ENCODE results near the gene PLEKHJ1.

The PLEKHJ1 gene

GRCh38 chr19:2233601-2234280 is 2.4 kb downstream of the PLEKHJ1 start:
- Histone ChIP-seq H3K4me3 (ENCODE audit: low read depth in 1 of 2, low read length in 1 of 2) (no peak overlapping the region), H3K9me3 (no peaks in the 10 kb centered on the region), H3K27ac (no peak overlapping the region), H3K36me3 (peaks cover 54% of the 10 kb centered on the region), H3K27me3 (no peaks in the 10 kb centered on the region), H3K4me1 (ENCODE audit: control insufficient read depth in 1 of 2, insufficient read depth in 1 of 2, low read depth in 1 of 2, low read length in 1 of 2) (peaks cover 29 to 39% of the 10 kb centered on the region in 2 experiments)
- TF ChIP-seq CTCF (IDR thresholded peaks at IDR 0.05) = no peak

- no peaks in the 10 kb centered on the region for H3K27me3 ChIP-seq
- no peaks in the 10 kb centered on the region for H3K9me3 ChIP-seq
- H3K4me1 ChIP-seq (ENCODE audit: control insufficient read depth in 1 of 2, insufficient read depth in 1 of 2, low read depth in 1 of 2, low read length in 1 of 2) = peaks cover 17 to 27% of the 10 kb centered on the region in 2 experiments
- no peak for TF ChIP-seq CTCF (IDR thresholded peaks at IDR 0.05)
- H3K36me3 ChIP-seq = peaks cover 66% of the 10 kb centered on the region
- no peak overlapping the region for H3K27ac ChIP-seq
- no peak overlapping the region for H3K4me3 ChIP-seq (ENCODE audit: low read depth in 1 of 2, low read length in 1 of 2)
These were observed 3.6 kb downstream of the PLEKHJ1 start for GRCh38 chr19:2232286-2233151.

GRCh38 chr19:2231621-2232221 is 4.4 kb downstream of the PLEKHJ1 start:
- Histone ChIP-seq H3K27me3 (no peaks in the 10 kb centered on the region), H3K4me1 (ENCODE audit: control insufficient read depth in 1 of 2, insufficient read depth in 1 of 2, low read depth in 1 of 2, low read length in 1 of 2) (peaks cover 11 to 20% of the 10 kb centered on the region in 2 experiments), H3K27ac (no peak overlapping the region), H3K36me3 (peaks cover 74% of the 10 kb centered on the region), H3K4me3 (ENCODE audit: low read depth in 1 of 2, low read length in 1 of 2) (no peak overlapping the region), H3K9me3 (no peaks in the 10 kb centered on the region)
- no peak for TF ChIP-seq CTCF (IDR thresholded peaks at IDR 0.05)

GRCh38 chr19:2230807-2231533 is 5.2 kb downstream of the PLEKHJ1 start:
- TF ChIP-seq CTCF (IDR thresholded peaks at IDR 0.05) = no peak
- H3K4me3 ChIP-seq (ENCODE audit: low read depth in 1 of 2, low read length in 1 of 2) = no peak overlapping the region
- peaks cover 11 to 20% of the 10 kb centered on the region in 2 experiments for H3K4me1 ChIP-seq (ENCODE audit: control insufficient read depth in 1 of 2, insufficient read depth in 1 of 2, low read depth in 1 of 2, low read length in 1 of 2)
- H3K9me3 ChIP-seq = no peaks in the 10 kb centered on the region
- peaks cover 81% of the 10 kb centered on the region for H3K36me3 ChIP-seq
- no peaks in the 10 kb centered on the region for H3K27me3 ChIP-seq
- no peak overlapping the region for H3K27ac ChIP-seq

GRCh38 chr19:2230033-2230531 is 6.0 kb downstream of the PLEKHJ1 start:
- Histone ChIP-seq H3K4me1 (ENCODE audit: control insufficient read depth in 1 of 2, insufficient read depth in 1 of 2, low read depth in 1 of 2, low read length in 1 of 2) (peaks cover 4 to 11% of the 10 kb centered on the region in 2 experiments), H3K36me3 (peaks cover 90% of the 10 kb centered on the region), H3K9me3 (no peaks in the 10 kb centered on the region), H3K27ac (no peak overlapping the region), H3K4me3 (ENCODE audit: low read depth in 1 of 2, low read length in 1 of 2) (no peak overlapping the region), H3K27me3 (no peaks in the 10 kb centered on the region)
- no peak for TF ChIP-seq CTCF (IDR thresholded peaks at IDR 0.05)
